HepG2 (cell line): ENCODE measurements around the gene MTHFR. TPM values are rescaled to one million over a fixed set of nuclear protein-coding genes. Genes with fewer than 3 reads are reported as not detected.

Experiments
- ATAC-seq: fragments of 200-7000 bp; cut with Tn5 transposase; 3 replicates; pipeline ENCODE4 v1.9.1; 2020; ENCODE audit warnings: mild to moderate bottlenecking, moderate library complexity
- BruUV-seq: library from RNA; stranded (reverse); fragments of 400-500 nt; replicated peaks from 2 replicates; lab custom pipeline; 2021; lab: Mats Ljungman, UMichigan
- CTCF ChIA-PET: fragments of 300-600 bp; formaldehyde crosslinking; extraction: SDS; loops from one replicate; lab custom pipeline; 2021; ENCODE audit warnings: low total read pairs, inconsistent platforms, low intra/inter-chr PET ratio; lab: Yijun Ruan, JAX
- POLR2A ChIA-PET: fragments of 350-600 bp; sonication (Branson Sonifier 250); formaldehyde crosslinking; loops from one replicate; lab custom pipeline; 2020; ENCODE audit warnings: antibody characterized with exemption, inconsistent platforms; lab: Yijun Ruan, JAX
- DNase-seq: peaks from one replicate; pipeline ENCODE4 v3.0.0-alpha.2; 2015; ENCODE audit warnings: low spot score
- FAIRE-seq: peaks from 3 replicates; lab custom pipeline; 2011; peaks lifted over from hg19 to GRCh38; lab: Jason Lieb, UNC
- H2AFZ ChIP-seq: one replicate; pipeline ENCODE4 v1.6.1; 2011; ENCODE audit warnings: low read length, inconsistent platforms
- H3K27ac ChIP-seq: fragments of 300-600 bp; 3 replicates; pipeline ENCODE4 v1.8.0; 2011; ENCODE audit warnings: mixed run types, mild to moderate bottlenecking, mixed read lengths, low read length, inconsistent platforms; ENCODE audit not compliant: insufficient read depth; ENCODE audit errors: extremely low read length
- H3K27me3 ChIP-seq, 2 experiments: fragments of 200-600 bp in 1 of 2; 2 replicates in 1 of 2; 3 replicates in 1 of 2; pipeline versions ENCODE4 v1.6.0 to v1.8.0; 2011; ENCODE audit warnings: low read length in 2 of 2, mild to moderate bottlenecking in 2 of 2, moderate library complexity in 2 of 2, inconsistent platforms in 1 of 2; ENCODE audit not compliant: insufficient read depth in 2 of 2, control insufficient read depth in 1 of 2
- H3K36me3 ChIP-seq, 2 experiments: fragments of 200-600 bp in 1 of 2; replicated peaks in 1 of 2; 2 replicates in 1 of 2; 3 replicates in 1 of 2; pipeline versions ENCODE4 v1.5.1 to v1.8.0; 2011; ENCODE audit warnings: low read length in 2 of 2, inconsistent platforms in 1 of 2; ENCODE audit not compliant: insufficient read depth in 2 of 2, control insufficient read depth in 1 of 2
- H3K4me1 ChIP-seq: 2 replicates; pipeline ENCODE4 v1.5.1; 2012; ENCODE audit warnings: low read length, inconsistent platforms; ENCODE audit not compliant: insufficient read depth
- H3K4me2 ChIP-seq: 2 replicates; pipeline ENCODE4 v1.6.0; 2011; ENCODE audit warnings: low read depth, low read length, inconsistent platforms
- H3K4me3 ChIP-seq, 3 experiments: fragments of 200-600 bp in 1 of 3; sonication (generic), shearing (Covaris generic) in 1 of 3; replicated peaks in 1 of 3; 2 replicates each; pipeline ENCODE4 v1.5.1; 2011 to 2016; ENCODE audit warnings: low read length in 3 of 3, inconsistent platforms in 2 of 3, low read depth in 2 of 3, mild to moderate bottlenecking in 2 of 3, control low read depth in 1 of 3, mixed read lengths in 1 of 3; ENCODE audit not compliant: insufficient read depth in 1 of 3
- H3K79me2 ChIP-seq: one replicate; pipeline ENCODE4 v1.6.1; 2011; ENCODE audit warnings: low read length, inconsistent platforms; ENCODE audit not compliant: insufficient read depth
- H3K9ac ChIP-seq: 2 replicates; pipeline ENCODE4 v1.6.0; 2011; ENCODE audit warnings: mild to moderate bottlenecking, low read depth, low read length, inconsistent platforms; ENCODE audit not compliant: insufficient read depth
- H3K9me3 ChIP-seq: 2 replicates; pipeline ENCODE4 v1.5.1; 2012; ENCODE audit warnings: mild to moderate bottlenecking, low read length
- H4K20me1 ChIP-seq: 2 replicates; pipeline ENCODE4 v1.6.0; 2011; ENCODE audit warnings: inconsistent platforms, mild to moderate bottlenecking, low read length, moderate library complexity; ENCODE audit not compliant: insufficient read depth
- ATF4 ChIP-seq, 2 experiments: fragments of 450-650 bp in 1 of 2; sonication (generic) in 1 of 2; formaldehyde crosslinking; IDR thresholded peaks; 2 replicates each; pipeline versions ENCODE4 v1.5.0 to v1.8.0; 2020 to 2022; ENCODE audit warnings: mild to moderate bottlenecking in 1 of 2, missing genetic modification reagents in 1 of 2
- CC2D1A ChIP-seq: sonication (generic); formaldehyde crosslinking; IDR thresholded peaks from 2 replicates; pipeline ENCODE4 v1.8.1; 2023; ENCODE audit warnings: mild to moderate bottlenecking, missing genetic modification reagents
- HNRNPLL ChIP-seq: fragments of 200-400 bp; formaldehyde crosslinking; IDR thresholded peaks from 2 replicates; pipeline ENCODE4 v1.6.1; 2017; ENCODE audit warnings: mild to moderate bottlenecking, low read depth, low read length; ENCODE audit not compliant: poor library complexity, severe bottlenecking
- SKI ChIP-seq: fragments of 450-650 bp; IDR thresholded peaks from one replicate; pipeline ENCODE4 v1.6.1; 2018; ENCODE audit warnings: mild to moderate bottlenecking; ENCODE audit not compliant: partially characterized antibody
- TBL1XR1 ChIP-seq: fragments of 150-350 bp; IDR thresholded peaks from 2 replicates; pipeline ENCODE4 v1.6.1; 2014; ENCODE audit warnings: borderline replicate concordance, low read length; ENCODE audit not compliant: partially characterized antibody
- THRA ChIP-seq: sonication (generic); formaldehyde crosslinking; IDR thresholded peaks from 2 replicates; pipeline ENCODE4 v1.4.0; 2020; ENCODE audit warnings: missing genetic modification reagents, borderline replicate concordance
- ZBTB38 ChIP-seq: sonication (generic); formaldehyde crosslinking; IDR thresholded peaks from 2 replicates; pipeline ENCODE4 v1.5.1; 2020; ENCODE audit warnings: mild to moderate bottlenecking, missing genetic modification reagents
- ZNF639 ChIP-seq: conservative IDR thresholded peaks from 2 replicates; pipeline ENCODE4 v1.6.1; 2018; ENCODE audit warnings: missing genetic modification reagents
- ZNF761 ChIP-seq: sonication (generic); formaldehyde crosslinking; conservative IDR thresholded peaks from 2 replicates; pipeline ENCODE4 v1.4.0; 2020; ENCODE audit warnings: mild to moderate bottlenecking, missing genetic modification reagents
- WGBS: methylation state at CpG from one replicate; pipeline ENCODE4 v1.1.6; 2017; ENCODE audit warnings: low lambda C conversion rate; 5-methylcytosine and 5-hydroxymethylcytosine counted together
- in situ Hi-C: cut with HindIII; loops from 2 replicates; pipeline ENCODE4 v1.10.0; 2017; ENCODE audit warnings: low pct_unique_long_range_greater_than_20kb; ENCODE audit not compliant: extremely low pct_ligation_motif_present
- intact Hi-C: fragments of 100-400 bp; cut with micrococcal nuclease; formaldehyde crosslinking; loops from one replicate; pipeline ENCODE4 v1.10.0; 2022; ENCODE audit not compliant: unreplicated experiment
- polyA plus RNA-seq, 8 experiments: library from polyadenylated mRNA; depleted of rRNA in 3 of 8; stranded (reverse) in 7 of 8; unstranded in 1 of 8; fragments of >200 nt; fragmentation: Illumina TruSeq in 4 of 8; extraction: Trizol in 4 of 8; gene quantifications; 2 replicates each; pipeline versions ENCODE4 v1.2.1 to v1.2.3, GENCODE V29; 2011 to 2016; ENCODE audit warnings: low read depth in 4 of 8, missing spikeins in 1 of 8, mixed read lengths in 1 of 8; ENCODE audit not compliant: insufficient read depth in 1 of 8
- total RNA-seq, 5 experiments: library from RNA; depleted of rRNA; stranded (reverse); fragments of >200 nt; fragmentation: Illumina TruSeq; extraction: Trizol; gene quantifications; 2 replicates each; pipeline ENCODE4 v1.2.3, GENCODE V29; 2016; ENCODE audit warnings: low read depth in 1 of 5

MTHFR gene
- total and polyA plus RNA-seq, 2 of the 13 experiments (the other 11 are each of a cell fraction or from before 2014, with no cell fraction given): 3.8 to 8.2 TPM

DNA sequence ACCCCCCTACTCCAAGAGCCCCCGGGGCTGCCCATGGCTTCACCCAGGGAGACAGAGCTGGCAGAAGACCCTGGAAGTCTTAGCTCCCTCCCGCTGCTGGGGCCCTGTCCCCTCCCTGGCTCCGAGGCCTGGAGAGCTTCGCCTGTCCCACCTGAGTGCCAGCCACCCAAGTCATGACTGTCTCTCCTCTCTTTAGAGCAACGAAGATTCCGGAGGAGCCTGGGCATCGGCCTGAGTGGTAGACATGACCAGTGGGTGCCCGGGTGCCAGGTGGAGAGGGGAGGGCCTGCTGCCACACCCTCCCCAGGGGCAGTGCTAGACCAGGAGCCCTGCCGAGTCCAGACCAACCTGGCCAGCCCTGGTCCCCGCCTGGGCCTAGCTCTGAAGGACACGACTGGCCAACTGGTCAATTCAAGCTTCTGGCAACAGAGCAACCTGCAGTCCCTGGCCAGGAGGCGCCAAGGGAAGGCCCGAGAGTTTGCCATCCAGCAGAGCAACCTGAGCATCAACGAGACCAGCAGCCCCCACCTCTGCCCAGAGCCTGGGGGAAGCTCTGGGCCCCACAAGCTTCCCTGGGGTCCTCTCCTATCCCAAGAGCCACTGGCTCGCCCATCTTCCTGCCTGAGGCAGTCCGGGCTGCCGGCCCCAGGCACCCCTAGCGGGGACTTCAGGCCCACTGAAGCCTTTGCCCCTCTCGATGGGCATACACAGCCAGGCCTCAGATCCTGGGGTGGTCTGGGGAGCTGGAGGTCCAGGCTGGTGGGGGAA lies 39.9 kb downstream of the MTHFR start:
- intact Hi-C loops (no loop called here), in situ Hi-C loops (no loop called here)
- DNase-seq: no peak
- Histone ChIP-seq H3K27me3 (peaks cover 15 to 50% of the 10 kb centered on the region in 2 experiments; a peak in 4 of 5 replicates), H3K4me1 (peaks cover 11% of the 10 kb centered on the region; the same call in 1 of the 2 replicates), H3K27ac (no peak overlapping the region), H3K4me3 (no peak overlapping the region), H3K79me2 (no peaks in the 10 kb centered on the region), H3K9ac (no peak overlapping the region), H3K36me3 (no peaks in the 10 kb centered on the region), H2AFZ (no peak overlapping the region), H3K9me3 (no peaks in the 10 kb centered on the region), H4K20me1 (no peaks in the 10 kb centered on the region), H3K4me2 (no peak overlapping the region)
- BruUV-seq: no TSS peak
- ChIA-PET POLR2A (interaction anchor here (0.6 kb wide), 1 partner anchor 101 kb away, joined by 3 read pairs; no protein-coding TSS in a partner anchor), CTCF (no interaction called here)
- TF ChIP-seq HNRNPLL: peak; percentile 5
- TF ChIP-seq ZNF639: no peak
- FAIRE-seq: no peak
- 7% methylated on average over 4 of the region's 19 CpGs for WGBS
- ATAC-seq: peak; percentile 16; the same call in 2 of the 3 replicates

DNA sequence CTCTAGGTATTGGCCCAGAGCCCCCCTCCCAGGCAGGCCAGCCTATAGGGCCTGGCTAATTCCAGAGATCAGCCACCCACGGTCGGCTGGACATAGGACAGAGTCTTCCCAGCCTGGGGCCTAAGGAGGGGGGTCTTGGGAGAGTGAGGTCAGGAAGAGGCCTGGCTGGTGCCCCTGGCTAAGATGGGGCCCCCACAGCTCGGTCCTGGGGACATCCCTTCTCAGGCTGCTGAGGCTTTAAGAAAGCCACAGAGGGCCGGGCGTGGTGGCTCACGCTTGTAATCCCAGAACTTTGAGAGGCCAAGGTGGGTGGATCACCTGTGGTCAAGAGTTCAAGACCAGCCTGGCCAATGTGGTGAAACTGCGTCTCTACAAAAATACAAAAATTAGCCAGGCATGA lies 41.2 kb downstream of the MTHFR start:
- no peak overlapping the region for H2AFZ ChIP-seq
- intact Hi-C loops (no loop called here), in situ Hi-C loops (no loop called here)
- no TSS peak for BruUV-seq
- H3K4me3 ChIP-seq: no peak overlapping the region
- 17% methylated on average over 1 of the region's 7 CpGs for WGBS
- no peak for FAIRE-seq
- peaks cover 11% of the 10 kb centered on the region; the same call in 1 of the 2 replicates for H3K4me1 ChIP-seq
- ChIA-PET POLR2A (no interaction called here), CTCF (no interaction called here)
- no peak overlapping the region for H3K9ac ChIP-seq
- H3K4me2 ChIP-seq: no peak overlapping the region
- no peaks in the 10 kb centered on the region for H4K20me1 ChIP-seq
- ATAC-seq: no peak
- H3K36me3 ChIP-seq: no peaks in the 10 kb centered on the region
- H3K27me3 ChIP-seq: peaks cover 17 to 55% of the 10 kb centered on the region in 2 experiments; a peak in 4 of 5 replicates
- H3K9me3 ChIP-seq: no peaks in the 10 kb centered on the region
- no peak for DNase-seq
- no peak overlapping the region for H3K27ac ChIP-seq
- TF ChIP-seq ATF4 (CRISPR knock-in tag; IDR thresholded peaks at IDR 0.05): no peak
- TF ChIP-seq SKI: no peak
- no peak for TF ChIP-seq ZNF761 (CRISPR knock-in tag)
- TF ChIP-seq CC2D1A (CRISPR knock-in tag): no peak
- TF ChIP-seq ZBTB38 (CRISPR knock-in tag): no peak
- TF ChIP-seq THRA (CRISPR knock-in tag): no peak
- no peak for TF ChIP-seq TBL1XR1
- no peaks in the 10 kb centered on the region for H3K79me2 ChIP-seq
